ENCODE results near the gene POU4F1. TPM values are rescaled to one million over a fixed set of nuclear protein-coding genes. Genes with fewer than 3 reads are reported as not detected.

POU4F1 gene
- total RNA-seq, 1 experiment from 2014 or later = 0.26 TPM

DNA sequence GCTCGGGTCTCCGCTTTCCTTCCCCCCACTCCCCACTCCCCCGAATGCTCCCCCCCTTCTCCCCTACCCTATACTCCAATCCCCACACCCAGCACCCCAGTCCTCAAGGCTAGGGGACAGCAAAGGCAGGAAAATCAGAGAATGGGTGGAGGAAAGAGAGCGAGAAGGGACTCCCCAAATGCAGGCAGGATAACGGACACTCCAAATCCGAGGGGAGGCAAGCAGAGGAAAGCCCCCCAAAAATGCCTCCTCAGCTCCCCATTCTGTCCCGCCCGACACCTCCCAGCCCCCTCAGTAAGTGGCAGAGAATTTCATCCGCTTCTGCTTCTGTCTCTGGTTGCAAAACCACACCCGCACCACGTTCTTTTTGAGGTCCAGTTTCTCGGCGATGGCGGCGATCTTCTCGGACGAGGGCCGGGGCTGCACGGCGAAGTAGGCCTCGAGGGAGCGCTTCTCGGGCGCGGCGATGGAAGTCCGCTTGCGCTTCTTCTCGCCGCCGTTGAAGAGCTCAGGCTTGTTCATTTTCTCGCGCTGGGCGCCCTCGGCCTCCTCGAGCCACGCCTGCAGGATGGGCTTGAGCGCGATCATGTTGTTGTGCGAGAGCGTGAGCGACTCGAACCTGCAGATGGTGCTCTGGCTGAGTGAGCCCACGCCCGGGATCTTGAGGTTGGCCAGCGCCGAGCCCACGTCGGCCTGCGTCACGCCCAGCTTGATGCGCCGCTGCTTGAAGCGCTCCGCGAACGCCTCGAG is 2.1 kb downstream of the POU4F1 start:
- H3K79me2 ChIP-seq (ENCODE audit: insufficient read depth, low read length) = no peaks in the 10 kb centered on the region

More for the DNA sequence above, 2.1 kb downstream of the POU4F1 start:
- H3K79me1 ChIP-seq (ENCODE audit: insufficient read depth, low read depth, low read length, poor library complexity, severe bottlenecking) = no peaks in the 10 kb centered on the region
- no peaks in the 10 kb centered on the region for H4K20me1 ChIP-seq (ENCODE audit: control insufficient read depth, insufficient read depth, insufficient read length)
- H2AFZ ChIP-seq (ENCODE audit: low read length) = no peak overlapping the region
- H4K8ac ChIP-seq (replicated peaks; ENCODE audit: insufficient read length, low read depth, low read length) = no peak overlapping the region
- Mint-ChIP-seq H3K27ac (no peak overlapping the region), H3K4me1 (peaks cover 11 to 49% of the 10 kb centered on the region in 2 experiments), H3K4me3 (peak overlapping the region; percentile 39 to 79; a peak in 4 of 5 replicates), H3K27me3 (ENCODE audit: low read depth) (peaks cover 96% of the 10 kb centered on the region), H3K36me3 (ENCODE audit: insufficient read depth in 1 of 3, low read depth in 3 of 3) (peaks cover 0 to 2% (median 2%) of the 10 kb centered on the region in 3 experiments; a peak in 3 of 7 replicates), H3K9me3 (peaks cover 8 to 27% of the 10 kb centered on the region in 2 experiments; a peak in 4 of 5 replicates)
- H3K56ac ChIP-seq (ENCODE audit: insufficient read length, low read depth, low read length) = no peak overlapping the region
- no peak overlapping the region for H3K18ac ChIP-seq (ENCODE audit: insufficient read length, low read depth, low read length)
- no peak overlapping the region for H2AK5ac ChIP-seq (ENCODE audit: insufficient read length, low read length)
- H2BK5ac ChIP-seq (ENCODE audit: insufficient read length, low read length) = no peak overlapping the region
- H3K4ac ChIP-seq (ENCODE audit: low read depth, low read length) = no peak overlapping the region
- TF ChIP-seq, protein P1, sequence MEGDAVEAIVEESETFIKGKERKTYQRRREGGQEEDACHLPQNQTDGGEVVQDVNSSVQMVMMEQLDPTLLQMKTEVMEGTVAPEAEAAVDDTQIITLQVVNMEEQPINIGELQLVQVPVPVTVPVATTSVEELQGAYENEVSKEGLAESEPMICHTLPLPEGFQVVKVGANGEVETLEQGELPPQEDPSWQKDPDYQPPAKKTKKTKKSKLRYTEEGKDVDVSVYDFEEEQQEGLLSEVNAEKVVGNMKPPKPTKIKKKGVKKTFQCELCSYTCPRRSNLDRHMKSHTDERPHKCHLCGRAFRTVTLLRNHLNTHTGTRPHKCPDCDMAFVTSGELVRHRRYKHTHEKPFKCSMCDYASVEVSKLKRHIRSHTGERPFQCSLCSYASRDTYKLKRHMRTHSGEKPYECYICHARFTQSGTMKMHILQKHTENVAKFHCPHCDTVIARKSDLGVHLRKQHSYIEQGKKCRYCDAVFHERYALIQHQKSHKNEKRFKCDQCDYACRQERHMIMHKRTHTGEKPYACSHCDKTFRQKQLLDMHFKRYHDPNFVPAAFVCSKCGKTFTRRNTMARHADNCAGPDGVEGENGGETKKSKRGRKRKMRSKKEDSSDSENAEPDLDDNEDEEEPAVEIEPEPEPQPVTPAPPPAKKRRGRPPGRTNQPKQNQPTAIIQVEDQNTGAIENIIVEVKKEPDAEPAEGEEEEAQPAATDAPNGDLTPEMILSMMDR (conservative IDR thresholded peaks at IDR 0.05) = no peak
- H4K5ac ChIP-seq (ENCODE audit: insufficient read length, low read depth, low read length) = no peak overlapping the region
- DNase-seq = peak; percentile 46
- no peak overlapping the region for H3K23ac ChIP-seq (ENCODE audit: insufficient read length, low read depth, low read length)
- H3K4me1 ChIP-seq (ENCODE audit: insufficient read depth, low read length) = no peaks in the 10 kb centered on the region
- H4K91ac ChIP-seq (ENCODE audit: insufficient read length, low read depth, low read length) = no peak overlapping the region
- H2BK20ac ChIP-seq (ENCODE audit: low read depth, low read length, poor library complexity, severe bottlenecking) = no peak overlapping the region
- no peak overlapping the region for H3T11ph ChIP-seq (ENCODE audit: low read length)
- H3K27me3 ChIP-seq (ENCODE audit: insufficient read depth, low read length) = peaks cover 86% of the 10 kb centered on the region
- no peaks in the 10 kb centered on the region for H3K9me3 ChIP-seq (ENCODE audit: control insufficient read depth, low read depth, low read length)
- H3K23me2 ChIP-seq (ENCODE audit: insufficient read length, low read depth, low read length, poor library complexity, severe bottlenecking) = peaks cover 18% of the 10 kb centered on the region
- no peak overlapping the region for H3K27ac ChIP-seq (ENCODE audit: insufficient read length, low read depth, low read length)
- H3K9ac ChIP-seq (ENCODE audit: extremely low read depth, insufficient read length, low read length) = no peak overlapping the region
- H3K4me2 ChIP-seq (ENCODE audit: insufficient read depth, insufficient read length, low read length) = peak overlapping the region; percentile 34
- WGBS (ENCODE audit: extremely low coverage, insufficient read length, low lambda C conversion rate) = no CpG with 5 or more reads among the region's 58 CpGs
- H2BK12ac ChIP-seq (ENCODE audit: insufficient read length, low read depth, low read length) = no peak overlapping the region
- H3K14ac ChIP-seq (ENCODE audit: insufficient read depth, low read length) = no peak overlapping the region
- H2BK120ac ChIP-seq (ENCODE audit: low read depth, low read length, poor library complexity, severe bottlenecking) = no peak overlapping the region
- H2BK15ac ChIP-seq (ENCODE audit: low read depth, low read length) = no peak overlapping the region

Measured in H9 (cell line).